Measurements from ENCODE around the gene CISD3.

The CISD3 gene

GRCh38 chr17:38727736-38728135 lies 2.4 kb upstream of the CISD3 start:
- no peaks in the 10 kb centered on the region for H3K27me3 ChIP-seq
- intact Hi-C loops (cut with DNase I; ENCODE audit: low total_unique reads), result no loop called here
- H3K4me3 ChIP-seq, result no peak overlapping the region
- peaks cover 3 to 43% (median 24%) of the 10 kb centered on the region in 3 donors for H3K36me3 ChIP-seq
- no peaks in the 10 kb centered on the region for H3K9me3 ChIP-seq
- H3K27ac ChIP-seq, result no peak overlapping the region
- DNase-seq, result no peak
- H3K4me1 ChIP-seq, result peaks cover 0 to 39% (median 30%) of the 10 kb centered on the region in 4 donors
- TF ChIP-seq CTCF (IDR thresholded peaks at IDR 0.05), result no peak

GRCh38 chr17:38728290-38728831 lies 1.8 kb upstream of the CISD3 start:
- no peaks in the 10 kb centered on the region for H3K9me3 ChIP-seq
- H3K27ac ChIP-seq, result peak overlapping the region in 1 of 2 donors; percentile 94
- peaks cover 0 to 44% (median 35%) of the 10 kb centered on the region in 4 donors for H3K4me1 ChIP-seq
- no peaks in the 10 kb centered on the region for H3K27me3 ChIP-seq
- no peak for TF ChIP-seq CTCF (IDR thresholded peaks at IDR 0.05)
- no peak for DNase-seq
- H3K36me3 ChIP-seq, result peaks cover 4 to 42% (median 22%) of the 10 kb centered on the region in 3 donors
- intact Hi-C loops (cut with DNase I; ENCODE audit: low total_unique reads), result no loop called here
- no peak overlapping the region for H3K4me3 ChIP-seq

DNA sequence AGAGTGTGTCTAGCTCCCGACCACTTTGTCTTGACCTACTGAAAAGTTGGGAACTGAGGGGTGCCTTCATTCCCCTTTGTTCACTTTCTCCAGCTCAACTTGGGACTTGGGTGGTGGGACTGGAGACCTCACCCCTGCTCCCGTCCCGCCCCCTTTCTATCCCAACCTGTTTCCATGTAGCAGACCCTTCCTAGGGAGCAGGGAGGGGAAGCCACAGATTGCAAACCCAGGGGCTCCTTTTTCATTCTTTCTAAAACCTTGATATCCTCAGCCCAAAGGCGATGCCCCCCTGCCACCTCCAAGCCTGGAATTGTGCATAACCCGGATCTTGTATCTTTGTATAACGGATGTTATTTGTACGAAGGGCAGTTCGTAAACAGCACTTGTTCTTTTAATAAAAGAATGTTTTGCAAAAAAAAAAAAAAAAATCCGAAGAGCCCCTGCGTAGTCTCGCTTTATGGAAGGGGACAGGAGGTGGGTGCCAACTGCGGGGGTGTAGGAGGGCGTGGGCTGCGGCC lies 714 bp upstream of the CISD3 start:
- peaks cover 7 to 41% (median 29%) of the 10 kb centered on the region in 3 donors for H3K36me3 ChIP-seq
- H3K27me3 ChIP-seq, result no peaks in the 10 kb centered on the region
- DNase-seq, result no peak
- intact Hi-C loops (cut with DNase I; ENCODE audit: low total_unique reads), result no loop called here
- no peaks in the 10 kb centered on the region for H3K9me3 ChIP-seq
- peak overlapping the region; percentile 68 to 79 for H3K4me3 ChIP-seq
- H3K4me1 ChIP-seq, result peaks cover 0 to 47% (median 36%) of the 10 kb centered on the region in 4 donors
- TF ChIP-seq CTCF (IDR thresholded peaks at IDR 0.05), result no peak
- H3K27ac ChIP-seq, result peak overlapping the region; percentile 86 to 94

GRCh38 chr17:38730526-38731379 lies 612 bp downstream of the CISD3 start:
- H3K4me3 ChIP-seq, result peak overlapping the region; percentile 68 to 79
- no peaks in the 10 kb centered on the region for H3K27me3 ChIP-seq
- peaks cover 0 to 52% (median 43%) of the 10 kb centered on the region in 4 donors for H3K4me1 ChIP-seq
- no peaks in the 10 kb centered on the region for H3K9me3 ChIP-seq
- H3K27ac ChIP-seq, result peak overlapping the region; percentile 86 to 94
- DNase-seq, result peak; percentile 65 to 91
- H3K36me3 ChIP-seq, result peaks cover 7 to 35% (median 20%) of the 10 kb centered on the region in 3 donors
- TF ChIP-seq CTCF (IDR thresholded peaks at IDR 0.05), result no peak
- intact Hi-C loops (cut with DNase I; ENCODE audit: low total_unique reads), result loop anchor here (10.0 kb wide), 1 partner anchor 376 kb away; the partner anchor contains the start of gene SOCS7

- intact Hi-C loops (cut with DNase I; ENCODE audit: low total_unique reads), result loop anchor here (10.0 kb wide), 1 partner anchor 377 kb away; the partner anchor contains the start of gene SOCS7
- Histone ChIP-seq H3K4me1 (peaks cover 0 to 52% (median 43%) of the 10 kb centered on the region in 4 donors), H3K4me3 (peak overlapping the region; percentile 68 to 79), H3K27ac (peak overlapping the region; percentile 86 to 94), H3K27me3 (no peaks in the 10 kb centered on the region), H3K36me3 (peaks cover 7 to 37% (median 29%) of the 10 kb centered on the region in 3 donors), H3K9me3 (no peaks in the 10 kb centered on the region)
- peak in 1 of 2 donors; percentile 60 for DNase-seq
- TF ChIP-seq CTCF (IDR thresholded peaks at IDR 0.05), result no peak
These were observed 1.6 kb downstream of the CISD3 start for GRCh38 chr17:38731526-38732294.

Data from tibial artery (tissue), 4 donors.